ENCODE data around the gene JAZF1.

Gene JAZF1

DNA sequence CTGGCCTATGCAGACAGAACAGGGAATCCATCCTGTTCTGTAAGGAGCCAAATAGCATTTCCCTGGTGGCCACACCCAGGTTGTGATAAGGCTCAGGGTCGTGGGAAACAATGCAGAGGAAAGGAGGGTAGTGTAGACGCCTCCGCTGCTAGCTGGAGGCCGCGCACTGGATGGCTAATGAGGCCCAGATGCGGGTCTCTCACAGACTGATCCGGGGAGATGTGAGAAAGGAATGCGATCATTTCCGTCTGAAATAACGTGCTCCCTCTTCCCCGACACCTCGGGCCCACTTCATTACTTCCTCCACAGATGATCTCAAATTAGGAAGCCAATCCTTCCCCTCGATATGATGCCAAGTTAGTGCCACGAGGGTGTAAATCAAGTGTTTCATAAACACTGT, 237.4 kb downstream of the JAZF1 start:
- Histone ChIP-seq H3K27me3 (no peaks in the 10 kb centered on the region), H3K36me3 (no peaks in the 10 kb centered on the region), H3K4me1 (no peaks in the 10 kb centered on the region), H3K4me3 (no peak overlapping the region), H3K27ac (no peak overlapping the region), H3K9me3 (no peaks in the 10 kb centered on the region)
- intact Hi-C loops (cut with DNase I; ENCODE audit: low total_unique reads): no loop called here
- TF ChIP-seq, protein P1, sequence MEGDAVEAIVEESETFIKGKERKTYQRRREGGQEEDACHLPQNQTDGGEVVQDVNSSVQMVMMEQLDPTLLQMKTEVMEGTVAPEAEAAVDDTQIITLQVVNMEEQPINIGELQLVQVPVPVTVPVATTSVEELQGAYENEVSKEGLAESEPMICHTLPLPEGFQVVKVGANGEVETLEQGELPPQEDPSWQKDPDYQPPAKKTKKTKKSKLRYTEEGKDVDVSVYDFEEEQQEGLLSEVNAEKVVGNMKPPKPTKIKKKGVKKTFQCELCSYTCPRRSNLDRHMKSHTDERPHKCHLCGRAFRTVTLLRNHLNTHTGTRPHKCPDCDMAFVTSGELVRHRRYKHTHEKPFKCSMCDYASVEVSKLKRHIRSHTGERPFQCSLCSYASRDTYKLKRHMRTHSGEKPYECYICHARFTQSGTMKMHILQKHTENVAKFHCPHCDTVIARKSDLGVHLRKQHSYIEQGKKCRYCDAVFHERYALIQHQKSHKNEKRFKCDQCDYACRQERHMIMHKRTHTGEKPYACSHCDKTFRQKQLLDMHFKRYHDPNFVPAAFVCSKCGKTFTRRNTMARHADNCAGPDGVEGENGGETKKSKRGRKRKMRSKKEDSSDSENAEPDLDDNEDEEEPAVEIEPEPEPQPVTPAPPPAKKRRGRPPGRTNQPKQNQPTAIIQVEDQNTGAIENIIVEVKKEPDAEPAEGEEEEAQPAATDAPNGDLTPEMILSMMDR (IDR thresholded peaks at IDR 0.05): no peak
- no peak for DNase-seq

DNA sequence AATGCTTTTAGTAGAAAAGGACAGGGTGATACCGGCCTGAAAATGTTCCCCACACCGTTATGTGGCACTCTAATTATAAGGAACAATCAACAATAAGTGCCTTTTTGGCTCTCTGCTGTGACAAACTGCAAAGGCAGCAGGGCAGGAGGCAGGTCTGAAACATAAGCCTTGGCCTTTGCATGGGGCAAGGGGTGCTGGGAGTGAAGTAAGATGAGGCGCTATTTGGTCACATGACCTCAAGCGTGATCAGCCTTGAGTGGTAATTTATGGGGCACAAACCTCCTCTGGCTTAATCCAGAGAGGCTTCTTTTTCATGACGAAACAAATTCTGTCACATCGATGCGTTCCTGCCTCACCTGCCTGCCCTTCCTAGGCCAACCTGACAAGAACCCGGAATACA, 237.9 kb downstream of the JAZF1 start:
- Histone ChIP-seq H3K4me1 (no peaks in the 10 kb centered on the region), H3K27me3 (no peaks in the 10 kb centered on the region), H3K4me3 (no peak overlapping the region), H3K36me3 (no peaks in the 10 kb centered on the region), H3K9me3 (no peaks in the 10 kb centered on the region), H3K27ac (no peak overlapping the region)
- DNase-seq: no peak
- TF ChIP-seq, protein P1 (IDR thresholded peaks at IDR 0.05): no peak
- intact Hi-C loops (cut with DNase I; ENCODE audit: low total_unique reads): no loop called here

DNA sequence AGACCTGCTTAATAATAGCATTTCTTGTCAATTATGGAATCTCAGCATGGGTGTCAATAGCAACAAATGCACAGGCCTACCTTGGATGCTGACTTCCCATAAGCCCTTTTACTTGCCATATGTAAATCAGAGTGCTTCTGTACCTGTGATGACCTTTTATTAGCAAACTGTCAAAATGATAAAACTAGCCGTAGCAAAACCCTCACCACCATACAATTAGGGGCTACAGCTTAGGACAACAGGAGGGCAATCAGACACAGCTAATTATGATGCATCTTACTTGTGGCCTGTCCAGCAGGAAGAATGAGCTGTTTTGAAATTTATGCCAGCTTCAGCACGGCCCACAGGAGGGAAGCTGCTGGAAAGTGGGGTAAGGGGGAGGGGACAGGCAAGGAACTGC, 239.1 kb downstream of the JAZF1 start:
- intact Hi-C loops (cut with DNase I; ENCODE audit: low total_unique reads): no loop called here
- H3K4me1 ChIP-seq: peaks cover 0 to 7% (median 0%) of the 10 kb centered on the region in 4 donors
- no peaks in the 10 kb centered on the region for H3K27me3 ChIP-seq
- H3K27ac ChIP-seq: no peak overlapping the region
- TF ChIP-seq, protein P1 (IDR thresholded peaks at IDR 0.05): no peak
- no peak overlapping the region for H3K4me3 ChIP-seq
- H3K9me3 ChIP-seq: no peaks in the 10 kb centered on the region
- no peaks in the 10 kb centered on the region for H3K36me3 ChIP-seq
- no peak for DNase-seq

DNA sequence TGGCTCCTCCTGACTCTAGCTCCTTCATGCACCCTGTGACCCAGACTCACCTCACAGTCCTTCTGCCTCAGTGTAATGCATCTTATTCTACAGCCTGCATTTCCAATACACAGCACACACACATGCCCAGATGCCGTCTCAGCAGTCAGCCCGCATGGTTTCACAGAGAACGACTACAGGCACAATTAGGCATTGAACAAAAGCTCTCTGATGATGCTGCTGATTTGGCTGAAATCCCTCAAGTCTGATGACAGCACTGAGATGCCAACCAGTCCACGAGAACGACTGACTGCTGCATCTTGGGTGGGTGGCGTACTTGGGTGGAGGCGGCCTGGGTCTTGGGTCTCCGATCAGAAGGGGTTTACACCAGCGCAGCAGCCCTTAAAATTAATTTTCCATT, 240.3 kb downstream of the JAZF1 start:
- Histone ChIP-seq H3K9me3 (no peaks in the 10 kb centered on the region), H3K27ac (no peak overlapping the region), H3K36me3 (no peaks in the 10 kb centered on the region), H3K4me3 (no peak overlapping the region), H3K27me3 (no peaks in the 10 kb centered on the region), H3K4me1 (peaks cover 0 to 8% (median 0%) of the 10 kb centered on the region in 4 donors)
- TF ChIP-seq, protein P1 (IDR thresholded peaks at IDR 0.05): no peak
- DNase-seq: no peak
- intact Hi-C loops (cut with DNase I; ENCODE audit: low total_unique reads): no loop called here

DNA sequence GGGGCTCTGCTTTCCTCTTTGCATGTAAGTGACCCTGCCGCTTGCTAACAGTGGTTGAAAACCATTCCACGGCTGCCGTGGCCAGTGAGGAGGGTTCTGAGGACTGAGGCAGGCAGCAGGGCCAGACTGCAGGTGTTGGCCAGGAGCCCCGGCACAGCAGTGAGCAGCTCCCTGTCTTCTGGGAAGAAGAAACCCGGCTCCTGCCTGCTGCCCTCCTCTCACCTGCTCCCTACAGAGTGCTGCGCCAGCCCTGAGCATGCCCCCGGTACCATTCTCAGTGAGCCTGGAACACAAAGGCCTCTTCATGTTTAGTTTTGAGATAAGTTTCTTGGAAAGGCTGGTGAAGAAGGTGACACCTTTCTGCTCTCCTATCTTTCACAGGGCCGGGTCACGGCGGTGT, 240.7 kb downstream of the JAZF1 start:
- intact Hi-C loops (cut with DNase I; ENCODE audit: low total_unique reads): no loop called here
- TF ChIP-seq, protein P1 (IDR thresholded peaks at IDR 0.05): no peak
- DNase-seq: no peak

DNA sequence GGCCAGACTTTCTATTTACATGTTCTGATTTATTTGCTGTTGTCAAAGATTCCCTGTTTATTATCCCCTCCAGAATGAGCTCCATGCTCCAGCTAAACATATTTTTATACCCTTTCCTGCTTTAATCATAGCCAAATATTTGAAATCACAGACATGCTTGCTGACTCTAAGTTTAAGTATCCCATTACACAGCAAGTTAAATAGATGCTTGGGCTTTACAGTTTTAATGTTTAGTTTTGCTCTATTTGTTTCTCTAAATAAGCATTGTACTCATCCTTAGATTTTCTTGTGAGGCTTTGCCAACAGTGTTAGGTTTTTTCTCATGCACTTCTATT, 243.9 kb downstream of the JAZF1 start:
- TF ChIP-seq, protein P1 (IDR thresholded peaks at IDR 0.05): no peak
- H3K4me1 ChIP-seq: peaks cover 0 to 8% (median 0%) of the 10 kb centered on the region in 4 donors
- H3K27ac ChIP-seq: no peak overlapping the region
- no peaks in the 10 kb centered on the region for H3K9me3 ChIP-seq
- no peaks in the 10 kb centered on the region for H3K27me3 ChIP-seq
- H3K4me3 ChIP-seq: no peak overlapping the region
- intact Hi-C loops (cut with DNase I; ENCODE audit: low total_unique reads): no loop called here
- DNase-seq: no peak
- no peaks in the 10 kb centered on the region for H3K36me3 ChIP-seq

More for the DNA sequence above, 240.7 kb downstream of the JAZF1 start:
- Histone ChIP-seq H3K27ac (no peak overlapping the region), H3K4me3 (no peak overlapping the region), H3K9me3 (no peaks in the 10 kb centered on the region), H3K36me3 (no peaks in the 10 kb centered on the region), H3K27me3 (no peaks in the 10 kb centered on the region), H3K4me1 (peaks cover 0 to 8% (median 0%) of the 10 kb centered on the region in 4 donors)

Measured in tibial artery (tissue), 4 donors.